Neural progenitor cell (in vitro differentiated cells): Measurements from ENCODE around the gene LRRTM4. TPM values are rescaled to one million over a fixed set of nuclear protein-coding genes. Genes with fewer than 3 reads are reported as not detected.

ENCODE experiments used
- DNase-seq: peaks from one replicate; pipeline ENCODE4 v3.0.0-alpha.2; 2016; ENCODE audit warnings: low spot score
- H2AFZ ChIP-seq: fragments of 200-600 bp; sonication (generic); replicated peaks from 2 replicates; pipeline ENCODE4 v1.6.1; 2016; ENCODE audit warnings: antibody characterized with exemption
- H3F3A ChIP-seq: fragments of 200-600 bp; sonication (generic); 2 replicates; pipeline ENCODE4 v1.6.1; 2016; ENCODE audit warnings: antibody characterized with exemption, low read depth
- H3K27ac ChIP-seq: fragments of 200-600 bp; sonication (generic); 2 replicates; pipeline ENCODE4 v1.5.1; 2016; ENCODE audit warnings: mild to moderate bottlenecking
- H3K27me3 ChIP-seq: fragments of 200-600 bp; sonication (generic); 2 replicates; pipeline ENCODE4 v1.6.1; 2016; ENCODE audit warnings: mild to moderate bottlenecking, moderate library complexity
- H3K36me3 ChIP-seq: fragments of 200-600 bp; sonication (generic); 2 replicates; pipeline ENCODE4 v1.5.1; 2016
- H3K4me1 ChIP-seq: fragments of 200-600 bp; sonication (generic); 2 replicates; pipeline ENCODE4 v1.6.1; 2016; ENCODE audit warnings: mixed run types
- H3K4me2 ChIP-seq: fragments of 200-600 bp; sonication (generic); 2 replicates; pipeline ENCODE4 v1.6.1; 2016
- H3K4me3 ChIP-seq: fragments of 200-600 bp; sonication (generic); 2 replicates; pipeline ENCODE4 v1.5.1; 2016
- H3K79me2 ChIP-seq: fragments of 200-600 bp; sonication (generic); 2 replicates; pipeline ENCODE4 v1.6.1; 2016; ENCODE audit warnings: low read depth
- H3K9ac ChIP-seq: fragments of 200-600 bp; sonication (generic); 2 replicates; pipeline ENCODE4 v1.6.1; 2016
- H3K9me3 ChIP-seq: fragments of 200-600 bp; sonication (generic); 2 replicates; pipeline ENCODE4 v1.5.1; 2016; ENCODE audit warnings: low read depth
- H4K20me1 ChIP-seq: fragments of 200-600 bp; sonication (generic); 2 replicates; pipeline ENCODE4 v1.6.1; 2016; ENCODE audit warnings: low read depth
- H3K27ac Mint-ChIP-seq: 3 replicates; pipeline ENCODE4 v1.8.0; 2021; ENCODE audit warnings: mixed read lengths
- H3K27me3 Mint-ChIP-seq: 2 replicates; pipeline ENCODE4 v1.8.0; 2022; ENCODE audit warnings: low read depth, mild to moderate bottlenecking, inconsistent platforms, moderate library complexity, mixed read lengths; ENCODE audit not compliant: insufficient read depth
- H3K36me3 Mint-ChIP-seq: 3 replicates; pipeline ENCODE4 v1.8.0; 2021; ENCODE audit warnings: mixed read lengths
- H3K4me1 Mint-ChIP-seq: 3 replicates; pipeline ENCODE4 v1.8.0; 2021; ENCODE audit warnings: mixed read lengths
- H3K4me3 Mint-ChIP-seq: 3 replicates; pipeline ENCODE4 v1.8.0; 2021; ENCODE audit warnings: mild to moderate bottlenecking, moderate library complexity, mixed read lengths
- H3K9me3 Mint-ChIP-seq: 3 replicates; pipeline ENCODE4 v1.8.0; 2020; ENCODE audit warnings: mixed read lengths
- CTCF ChIP-seq: fragments of 200-600 bp; sonication (generic); IDR thresholded peaks from 2 replicates; pipeline ENCODE4 v1.5.1; 2017; ENCODE audit warnings: antibody characterized with exemption, mild to moderate bottlenecking
- EZH2 ChIP-seq: fragments of 200-600 bp; sonication (generic); IDR thresholded peaks from 2 replicates; pipeline ENCODE4 v1.6.1; 2017; ENCODE audit warnings: antibody characterized with exemption, mild to moderate bottlenecking, moderate library complexity
- EZH2phosphoT487 ChIP-seq: fragments of 200-600 bp; sonication (generic); IDR thresholded peaks from 2 replicates; pipeline ENCODE4 v1.6.1; 2017; ENCODE audit warnings: antibody characterized with exemption
- total RNA-seq: library from RNA; depleted of rRNA; stranded (reverse); fragments of >200 nt; gene quantifications from 2 replicates; pipeline ENCODE4 v1.2.3, GENCODE V29; 2015; ENCODE audit warnings: low replicate concordance

Gene LRRTM4
- total RNA-seq, 1 donor from 2014 or later = 20.4 TPM

GRCh38 chr2:77566582-77566981 is 44.4 kb upstream of the LRRTM4 start:
- Histone ChIP-seq H2AFZ (no peak overlapping the region), H3K36me3 (no peaks in the 10 kb centered on the region), H3K9me3 (no peaks in the 10 kb centered on the region), H3K27ac (no peak overlapping the region), H3K4me2 (no peak overlapping the region), H3K4me1 (peaks cover 4% of the 10 kb centered on the region), H3K79me2 (peaks cover 8% of the 10 kb centered on the region), H4K20me1 (no peaks in the 10 kb centered on the region), H3F3A (no peaks in the 10 kb centered on the region), H3K4me3 (no peak overlapping the region), H3K9ac (no peak overlapping the region), H3K27me3 (no peaks in the 10 kb centered on the region)
- no peaks in the 10 kb centered on the region for H3K9me3 Mint-ChIP-seq
- H3K27me3 Mint-ChIP-seq = no peaks in the 10 kb centered on the region
- H3K27ac Mint-ChIP-seq = no peak overlapping the region
- no peaks in the 10 kb centered on the region for H3K36me3 Mint-ChIP-seq
- H3K4me3 Mint-ChIP-seq = no peak overlapping the region
- DNase-seq = no peak
- peaks cover 3% of the 10 kb centered on the region for H3K4me1 Mint-ChIP-seq
- no peak for TF ChIP-seq EZH2phosphoT487
- no peak for TF ChIP-seq EZH2
- TF ChIP-seq CTCF = no peak

DNA sequence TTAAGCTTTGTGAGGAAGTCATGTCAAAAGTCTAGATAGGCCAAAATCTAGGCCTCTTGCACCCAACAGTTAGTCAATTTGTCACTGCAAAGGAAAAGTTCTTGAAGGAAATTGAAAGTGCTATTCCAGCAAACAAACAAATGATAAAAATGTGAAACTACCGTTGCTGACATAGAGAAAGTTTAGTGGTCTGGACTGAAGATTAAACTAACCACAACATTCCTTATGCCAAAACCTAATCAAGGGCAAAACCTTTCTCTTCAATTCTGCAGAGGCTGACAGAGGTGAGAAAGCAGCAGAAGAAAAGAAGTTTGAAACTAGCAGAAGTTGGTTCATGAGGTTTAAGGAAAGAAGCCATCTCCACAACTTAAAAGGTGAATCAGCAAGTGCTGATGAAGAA is 44.0 kb upstream of the LRRTM4 start:
- Histone ChIP-seq H3F3A (no peaks in the 10 kb centered on the region), H3K9me3 (no peaks in the 10 kb centered on the region), H3K27ac (no peak overlapping the region), H2AFZ (no peak overlapping the region), H3K4me3 (no peak overlapping the region), H3K4me2 (no peak overlapping the region), H3K4me1 (peaks cover 4% of the 10 kb centered on the region), H3K36me3 (no peaks in the 10 kb centered on the region), H4K20me1 (no peaks in the 10 kb centered on the region), H3K27me3 (no peaks in the 10 kb centered on the region), H3K79me2 (peaks cover 11% of the 10 kb centered on the region), H3K9ac (no peak overlapping the region)
- no peaks in the 10 kb centered on the region for H3K36me3 Mint-ChIP-seq
- no peak overlapping the region for H3K4me3 Mint-ChIP-seq
- no peaks in the 10 kb centered on the region for H3K27me3 Mint-ChIP-seq
- no peak for TF ChIP-seq EZH2
- TF ChIP-seq CTCF = no peak
- no peak for TF ChIP-seq EZH2phosphoT487
- no peaks in the 10 kb centered on the region for H3K9me3 Mint-ChIP-seq
- H3K27ac Mint-ChIP-seq = no peak overlapping the region
- peaks cover 3% of the 10 kb centered on the region for H3K4me1 Mint-ChIP-seq
- no peak for DNase-seq

DNA sequence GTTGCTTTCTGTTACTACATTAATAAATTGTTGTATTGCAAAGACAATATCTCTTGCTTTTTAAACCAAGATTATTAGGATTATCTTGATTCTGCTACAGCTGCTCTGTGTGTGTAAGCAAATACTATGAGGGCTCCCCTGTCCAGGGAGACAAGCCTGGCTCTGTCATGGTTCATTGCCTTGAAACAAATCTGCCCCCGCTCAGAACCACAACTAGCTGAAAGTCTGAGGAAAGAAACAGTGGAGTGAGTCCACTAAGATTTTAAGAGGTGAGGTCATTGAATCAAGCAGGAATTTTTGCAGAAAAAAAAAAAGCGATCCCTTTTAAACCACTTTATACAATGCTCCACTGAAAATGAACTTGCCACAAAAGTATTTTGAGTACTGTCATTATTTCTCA is 30.8 kb upstream of the LRRTM4 start:
- DNase-seq = peak; percentile 61
- Mint-ChIP-seq H3K4me3 (no peak overlapping the region), H3K36me3 (peaks cover 6% of the 10 kb centered on the region), H3K27ac (peak overlapping the region; percentile 72), H3K27me3 (no peaks in the 10 kb centered on the region), H3K4me1 (peaks cover 5% of the 10 kb centered on the region), H3K9me3 (peaks cover 9% of the 10 kb centered on the region)
- Histone ChIP-seq H3K4me2 (no peak overlapping the region), H3K4me3 (no peak overlapping the region), H3K9me3 (no peaks in the 10 kb centered on the region), H3K9ac (no peak overlapping the region), H3F3A (no peaks in the 10 kb centered on the region), H3K36me3 (no peaks in the 10 kb centered on the region), H3K79me2 (peaks cover 5% of the 10 kb centered on the region), H3K4me1 (no peaks in the 10 kb centered on the region), H2AFZ (no peak overlapping the region), H3K27ac (no peak overlapping the region), H4K20me1 (no peaks in the 10 kb centered on the region), H3K27me3 (no peaks in the 10 kb centered on the region)
- no peak for TF ChIP-seq EZH2phosphoT487
- TF ChIP-seq CTCF = no peak
- no peak for TF ChIP-seq EZH2

DNA sequence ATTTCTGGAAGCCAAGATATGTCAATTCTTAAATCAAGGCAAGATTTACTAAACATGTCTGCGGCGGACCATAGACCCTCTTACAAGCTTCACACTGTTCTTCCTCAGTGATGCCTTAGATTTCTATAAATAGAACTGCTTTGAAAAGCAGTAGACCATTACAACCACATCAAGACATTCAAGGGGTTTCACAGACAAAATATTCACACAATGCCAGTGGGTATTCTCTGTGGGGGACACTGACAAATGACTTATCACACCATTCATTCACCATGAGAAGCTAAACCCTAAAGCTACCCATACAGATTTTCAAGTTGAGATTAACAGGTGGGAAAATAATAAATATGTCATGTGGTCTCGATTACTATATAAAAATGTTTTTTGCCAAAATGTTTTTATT is 15.9 kb upstream of the LRRTM4 start:
- Mint-ChIP-seq H3K9me3 (peaks cover 13% of the 10 kb centered on the region), H3K27me3 (peaks cover 3% of the 10 kb centered on the region), H3K4me1 (peaks cover 11% of the 10 kb centered on the region)

More for the DNA sequence above, 15.9 kb upstream of the LRRTM4 start:
- no peaks in the 10 kb centered on the region for H4K20me1 ChIP-seq
- H3K27ac ChIP-seq = no peak overlapping the region
- Mint-ChIP-seq H3K4me3 (no peak overlapping the region), H3K36me3 (peaks cover 4% of the 10 kb centered on the region), H3K27ac (no peak overlapping the region)
- no peaks in the 10 kb centered on the region for H3K79me2 ChIP-seq
- no peaks in the 10 kb centered on the region for H3F3A ChIP-seq
- TF ChIP-seq CTCF (no peak), EZH2 (no peak), EZH2phosphoT487 (no peak)
- H3K4me1 ChIP-seq = no peaks in the 10 kb centered on the region
- DNase-seq = no peak
- H3K9me3 ChIP-seq = no peaks in the 10 kb centered on the region
- H3K9ac ChIP-seq = no peak overlapping the region
- no peak overlapping the region for H3K4me3 ChIP-seq
- no peaks in the 10 kb centered on the region for H3K27me3 ChIP-seq
- no peak overlapping the region for H2AFZ ChIP-seq
- H3K36me3 ChIP-seq = no peaks in the 10 kb centered on the region
- H3K4me2 ChIP-seq = no peak overlapping the region
